ENCODE data around the gene BCORL1. TPM values are rescaled to one million over a fixed set of nuclear protein-coding genes. Genes with fewer than 3 reads are reported as not detected.

BCORL1 gene
- total and polyA plus RNA-seq, 9 donors = 4.3 to 21.3 (median 16.6) TPM

DNA sequence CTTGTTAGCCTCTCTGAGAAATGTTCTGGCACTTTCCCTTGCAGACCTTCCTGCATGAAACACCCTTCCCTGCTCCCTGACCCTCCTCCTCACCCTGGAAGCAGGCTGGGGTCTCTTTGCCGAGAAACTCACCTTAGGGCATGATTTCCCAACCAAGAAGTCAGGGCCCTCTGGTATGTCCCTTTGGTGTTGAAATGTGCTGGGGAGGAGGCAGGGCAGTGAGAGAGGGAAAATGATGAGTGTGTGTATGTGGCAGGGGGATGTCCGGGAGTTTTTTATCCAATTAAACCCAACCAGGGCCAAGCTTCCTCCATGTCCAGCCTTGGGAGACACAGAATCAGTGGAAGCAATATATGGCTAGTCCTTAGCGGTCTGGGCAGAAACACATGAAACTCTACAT, 122.8 kb downstream of the BCORL1 start:
- H3K27me3 ChIP-seq (ENCODE audit: control insufficient read depth, insufficient read depth, low read length) = peaks cover 13% of the 10 kb centered on the region
- DNase-seq = no peak
- no peaks in the 10 kb centered on the region for H3K9me3 ChIP-seq (replicated peaks; ENCODE audit: control insufficient read depth, low read depth, low read length)
- no peak overlapping the region for H3K4me3 ChIP-seq (ENCODE audit: low read length)
- H3K36me3 ChIP-seq (ENCODE audit: control insufficient read depth, insufficient read depth, low read length) = no peaks in the 10 kb centered on the region
- no CpG with 5 or more reads among the region's 3 CpGs for WGBS (ENCODE audit: insufficient coverage)
- peaks cover 21% of the 10 kb centered on the region for H3K4me1 ChIP-seq (ENCODE audit: control insufficient read depth, insufficient read depth, low read length)
- H3K27ac ChIP-seq (ENCODE audit: low read length) = peak overlapping the region; percentile 35

DNA sequence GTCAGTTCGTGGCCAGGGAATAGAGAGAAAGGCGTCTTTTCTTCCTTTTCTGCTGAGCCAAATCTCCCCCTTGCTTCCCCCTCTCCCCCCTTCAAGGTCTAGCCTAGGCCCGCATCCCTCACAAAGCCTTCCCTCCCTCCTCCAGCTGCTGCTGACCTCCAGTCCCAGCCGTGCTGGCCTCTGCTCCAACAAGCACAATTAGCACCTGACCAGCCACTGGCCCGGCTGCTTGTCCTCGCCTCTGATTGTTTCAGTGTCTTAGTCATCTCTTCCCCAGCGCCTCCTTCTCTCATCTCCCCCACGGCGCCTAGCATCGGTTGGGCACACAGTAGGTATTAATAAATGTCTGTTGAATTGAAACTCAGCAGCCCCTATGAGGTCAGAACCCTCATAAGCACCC, 123.6 kb downstream of the BCORL1 start:
- H3K4me1 ChIP-seq (ENCODE audit: control insufficient read depth, insufficient read depth, low read length) = peaks cover 19% of the 10 kb centered on the region
- 32% methylated on average over 6 of the region's 10 CpGs for WGBS (ENCODE audit: insufficient coverage)
- peaks cover 13% of the 10 kb centered on the region for H3K27me3 ChIP-seq (ENCODE audit: control insufficient read depth, insufficient read depth, low read length)
- H3K36me3 ChIP-seq (ENCODE audit: control insufficient read depth, insufficient read depth, low read length) = no peaks in the 10 kb centered on the region
- peak overlapping the region; percentile 42 for H3K27ac ChIP-seq (ENCODE audit: low read length)
- DNase-seq = no peak
- no peaks in the 10 kb centered on the region for H3K9me3 ChIP-seq (replicated peaks; ENCODE audit: control insufficient read depth, low read depth, low read length)
- H3K4me3 ChIP-seq (ENCODE audit: low read length) = no peak overlapping the region

Other genes with a start within 250 kb of the BCORL1 start
- gene XPNPEP2, start 243.7 kb upstream of the BCORL1 start, total RNA-seq = 4.2 TPM
- 10 to 100 TPM in 1 of 8 donors, 1 to 10 TPM in 7; 3.0 to 12.9 (median 4.7) TPM for gene XPNPEP2, start 243.7 kb upstream of the BCORL1 start, polyA plus RNA-seq (ENCODE audit: insufficient read depth in 1 of 8, insufficient read length in 8 of 8, low replicate concordance in 1 of 8)
- 2.4 TPM for gene SASH3, start 202.7 kb upstream of the BCORL1 start, total RNA-seq
- 1 to 10 TPM; 2.3 to 3.3 (median 2.7) TPM for gene SASH3, start 202.7 kb upstream of the BCORL1 start, polyA plus RNA-seq (ENCODE audit: insufficient read depth in 1 of 8, insufficient read length in 8 of 8, low replicate concordance in 1 of 8)
- 19.9 TPM for gene ZDHHC9, start 138.7 kb upstream of the BCORL1 start, total RNA-seq
- gene ZDHHC9, start 138.7 kb upstream of the BCORL1 start, polyA plus RNA-seq (ENCODE audit: insufficient read depth in 1 of 8, insufficient read length in 8 of 8, low replicate concordance in 1 of 8) = 10 to 100 TPM; 25.6 to 39.8 (median 33.0) TPM
- gene UTP14A, start 76.5 kb upstream of the BCORL1 start, total RNA-seq = 18.3 TPM
- 10 to 100 TPM; 19.6 to 25.9 (median 23.2) TPM for gene UTP14A, start 76.5 kb upstream of the BCORL1 start, polyA plus RNA-seq (ENCODE audit: insufficient read depth in 1 of 8, insufficient read length in 8 of 8, low replicate concordance in 1 of 8)
- gene ELF4, start 127.9 kb downstream of the BCORL1 start, total RNA-seq = 7.6 TPM
- 10 to 100 TPM in 5 of 8 donors, 1 to 10 TPM in 3; 6.9 to 16.9 (median 11.1) TPM for gene ELF4, start 127.9 kb downstream of the BCORL1 start, polyA plus RNA-seq (ENCODE audit: insufficient read depth in 1 of 8, insufficient read length in 8 of 8, low replicate concordance in 1 of 8)
- gene AIFM1, start 183.2 kb downstream of the BCORL1 start, total RNA-seq = 14.1 TPM
- gene AIFM1, start 183.2 kb downstream of the BCORL1 start, polyA plus RNA-seq (ENCODE audit: insufficient read depth in 1 of 8, insufficient read length in 8 of 8, low replicate concordance in 1 of 8) = 10 to 100 TPM; 22.2 to 27.8 (median 25.0) TPM
- 0.49 TPM for gene RAB33A, start 189.3 kb downstream of the BCORL1 start, total RNA-seq
- under 1 TPM; 0.10 to 0.44 (median 0.25) TPM for gene RAB33A, start 189.3 kb downstream of the BCORL1 start, polyA plus RNA-seq (ENCODE audit: insufficient read depth in 1 of 8, insufficient read length in 8 of 8, low replicate concordance in 1 of 8)

All from muscle of leg (tissue), 11 donors.